Measurements from ENCODE around the gene STAB1. TPM values are rescaled to one million over a fixed set of nuclear protein-coding genes. Genes with fewer than 3 reads are reported as not detected.
"Not testable (repeated sequence)": the region's sequence is repeated elsewhere in the genome, so short reads cannot be mapped to it uniquely, and the experiment has no call there.

The STAB1 gene
- total RNA-seq, 4 donors from 2014 or later: 5.3 to 21.1 (median 14.3) TPM

DNA sequence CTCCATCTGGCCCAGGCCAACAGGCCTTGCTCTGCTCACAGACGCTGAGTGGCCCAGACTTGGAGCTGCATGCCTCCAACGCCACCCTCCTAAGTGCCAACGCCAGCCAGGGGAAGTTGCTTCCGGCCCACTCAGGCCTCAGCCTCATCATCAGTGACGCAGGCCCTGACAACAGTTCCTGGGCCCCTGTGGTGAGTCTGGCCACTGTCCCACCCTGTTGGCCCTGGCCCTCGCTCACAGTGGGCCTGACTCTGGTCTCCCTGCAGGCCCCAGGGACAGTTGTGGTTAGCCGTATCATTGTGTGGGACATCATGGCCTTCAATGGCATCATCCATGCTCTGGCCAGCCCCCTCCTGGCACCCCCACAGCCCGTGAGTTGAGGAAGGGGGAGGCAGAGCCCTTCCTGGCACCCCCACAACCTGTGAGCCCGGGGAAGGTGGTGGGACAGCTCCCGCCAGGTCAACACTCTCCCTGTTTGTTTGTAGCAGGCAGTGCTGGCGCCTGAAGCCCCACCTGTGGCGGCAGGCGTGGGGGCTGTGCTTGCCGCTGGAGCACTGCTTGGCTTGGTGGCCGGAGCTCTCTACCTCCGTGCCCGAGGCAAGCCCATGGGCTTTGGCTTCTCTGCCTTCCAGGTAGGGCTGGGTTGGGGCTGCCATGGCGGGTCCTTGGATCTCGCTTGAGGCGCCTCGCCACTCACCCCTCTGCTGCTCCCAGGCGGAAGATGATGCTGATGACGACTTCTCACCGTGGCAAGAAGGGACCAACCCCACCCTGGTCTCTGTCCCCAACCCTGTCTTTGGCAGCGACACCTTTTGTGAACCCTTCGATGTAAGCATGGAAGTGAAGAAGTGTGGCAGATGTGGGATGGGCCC, 28.5 kb downstream of the STAB1 start:
- DNase-seq (ENCODE audit: low spot score in 2 of 2): peak in 1 of 2 donors; percentile 61
- 96% methylated on average over 13 of the region's 26 CpGs for WGBS
- H3K27me3 ChIP-seq: no peaks in the 10 kb centered on the region
- no peak for TF ChIP-seq EP300 (IDR thresholded peaks at IDR 0.05)
- no peak for TF ChIP-seq POLR2AphosphoS5 (IDR thresholded peaks at IDR 0.05)
- TF ChIP-seq CTCF (IDR thresholded peaks at IDR 0.05): no peak
- no peak for TF ChIP-seq POLR2A (IDR thresholded peaks at IDR 0.05)
- peak overlapping the region; percentile 74 for H3K27ac ChIP-seq
- H3K9me3 ChIP-seq: no peaks in the 10 kb centered on the region
- H3K36me3 ChIP-seq: peaks cover 48% of the 10 kb centered on the region
- H3K4me1 ChIP-seq: peaks cover 32% of the 10 kb centered on the region
- H3K4me3 ChIP-seq: no peak overlapping the region

DNA sequence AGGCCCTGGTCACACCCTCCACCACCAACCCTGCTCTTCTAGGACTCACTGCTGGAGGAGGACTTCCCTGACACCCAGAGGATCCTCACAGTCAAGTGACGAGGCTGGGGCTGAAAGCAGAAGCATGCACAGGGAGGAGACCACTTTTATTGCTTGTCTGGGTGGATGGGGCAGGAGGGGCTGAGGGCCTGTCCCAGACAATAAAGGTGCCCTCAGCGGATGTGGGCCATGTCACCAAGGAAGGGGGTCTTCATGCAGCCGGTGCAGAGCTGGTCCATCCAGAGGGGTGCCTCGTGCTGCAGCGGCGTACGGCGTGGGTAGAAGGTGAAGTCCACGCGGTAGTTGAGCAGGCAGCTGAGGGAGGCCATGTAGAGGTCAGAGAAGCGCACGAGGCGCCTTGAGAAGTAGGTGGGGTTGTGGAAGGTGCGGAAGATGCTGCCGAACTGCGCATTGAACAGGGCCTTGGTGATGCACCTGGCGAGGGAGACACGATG, 29.2 kb downstream of the STAB1 start:
- Histone ChIP-seq H3K27ac (peak overlapping the region; percentile 74), H3K9me3 (no peaks in the 10 kb centered on the region), H3K36me3 (peaks cover 50% of the 10 kb centered on the region), H3K4me1 (peaks cover 26% of the 10 kb centered on the region), H3K27me3 (no peaks in the 10 kb centered on the region), H3K4me3 (no peak overlapping the region)
- TF ChIP-seq CTCF (IDR thresholded peaks at IDR 0.05) (no peak), EP300 (IDR thresholded peaks at IDR 0.05) (no peak), POLR2A (IDR thresholded peaks at IDR 0.05) (no peak), POLR2AphosphoS5 (IDR thresholded peaks at IDR 0.05) (no peak)
- peak in 1 of 2 donors; percentile 62 for DNase-seq (ENCODE audit: low spot score in 2 of 2)
- WGBS: 89% methylated on average over 18 of the region's 18 CpGs

- 27% methylated on average over 21 of the region's 34 CpGs for WGBS
- Histone ChIP-seq H3K4me3 (peak overlapping the region; percentile 8), H3K4me1 (peaks cover 32% of the 10 kb centered on the region), H3K36me3 (peaks cover 50% of the 10 kb centered on the region), H3K27ac (peak overlapping the region; percentile 74), H3K9me3 (no peaks in the 10 kb centered on the region), H3K27me3 (no peaks in the 10 kb centered on the region)
- TF ChIP-seq POLR2A (IDR thresholded peaks at IDR 0.05): no peak
- TF ChIP-seq CTCF (IDR thresholded peaks at IDR 0.05): no peak
- no peak for TF ChIP-seq EP300 (IDR thresholded peaks at IDR 0.05)
- no peak for TF ChIP-seq POLR2AphosphoS5 (IDR thresholded peaks at IDR 0.05)
- peak in 1 of 2 donors; percentile 73 for DNase-seq (ENCODE audit: low spot score in 2 of 2)
These were observed 29.9 kb downstream of the STAB1 start for GRCh38 chr3:52524752-52525679.

DNA sequence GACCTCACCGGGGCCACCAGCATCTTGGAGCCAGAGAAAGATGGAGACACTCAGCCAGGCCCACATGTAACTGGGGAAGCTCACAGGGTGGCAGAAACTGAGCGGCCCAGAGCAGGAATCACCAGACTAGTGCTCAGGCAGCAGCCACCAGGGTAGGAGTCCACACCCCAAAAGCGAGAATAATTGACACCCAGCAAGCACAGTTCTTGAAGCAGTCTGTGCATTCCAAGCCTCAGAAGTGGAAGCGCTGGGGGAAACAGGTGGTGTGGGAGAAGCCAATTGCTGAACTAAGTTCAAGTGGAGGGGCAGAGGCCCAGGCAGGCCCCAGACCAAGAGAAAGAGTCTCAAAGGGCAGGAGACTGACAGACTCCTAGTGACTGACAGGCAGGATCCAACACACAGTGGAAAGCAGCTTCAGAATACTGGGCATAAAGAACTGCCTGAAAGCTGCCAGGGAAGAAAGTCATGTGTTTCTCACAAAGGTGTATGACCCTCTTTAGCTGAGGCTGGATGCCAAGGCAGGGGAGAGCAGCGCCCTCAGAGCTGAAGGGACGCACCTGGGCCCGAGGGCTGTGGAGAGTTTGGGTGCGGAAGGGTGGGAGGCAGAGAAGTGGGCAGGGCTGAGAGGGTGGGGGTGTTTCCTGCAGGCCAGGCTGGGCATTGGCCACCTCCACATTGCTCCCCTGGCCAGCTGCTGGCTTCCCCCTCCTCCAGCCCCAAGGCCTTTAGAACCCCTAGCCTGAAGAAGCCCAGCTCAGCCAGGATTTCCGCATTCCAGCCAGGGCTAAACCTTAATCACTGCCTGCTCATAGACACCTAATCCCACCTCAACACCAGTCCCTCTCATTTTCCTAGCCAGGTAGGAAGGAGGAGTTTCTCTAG, 30.8 kb downstream of the STAB1 start:
- peak in 1 of 2 donors; percentile 76 for DNase-seq (ENCODE audit: low spot score in 2 of 2)
- Histone ChIP-seq H3K27ac (peak overlapping the region; percentile 74), H3K9me3 (no peaks in the 10 kb centered on the region), H3K36me3 (peaks cover 50% of the 10 kb centered on the region), H3K27me3 (no peaks in the 10 kb centered on the region), H3K4me3 (no peak overlapping the region), H3K4me1 (peaks cover 41% of the 10 kb centered on the region)
- TF ChIP-seq POLR2AphosphoS5 (IDR thresholded peaks at IDR 0.05): no peak
- no peak for TF ChIP-seq CTCF (IDR thresholded peaks at IDR 0.05)
- TF ChIP-seq POLR2A (IDR thresholded peaks at IDR 0.05): no peak
- no peak for TF ChIP-seq EP300 (IDR thresholded peaks at IDR 0.05)
- 68% methylated on average over 8 of the region's 9 CpGs for WGBS

DNA sequence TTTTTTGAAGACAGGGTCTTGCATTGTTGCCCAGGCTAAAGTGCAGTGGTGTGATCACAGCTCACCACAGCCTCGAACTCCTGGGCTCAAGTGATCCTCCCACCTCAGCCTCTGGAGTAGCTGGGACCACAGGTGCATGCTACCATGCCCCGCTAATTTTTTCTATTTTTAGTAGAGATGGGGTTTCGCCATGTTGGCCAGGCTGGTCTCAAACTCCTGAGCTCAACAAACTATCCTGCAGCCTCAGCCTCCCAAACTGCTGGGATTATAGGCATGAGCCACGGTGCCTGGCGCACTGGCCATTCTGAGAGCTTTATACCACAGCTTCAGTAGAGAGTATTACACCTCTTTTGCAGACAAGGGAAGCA, 31.5 kb downstream of the STAB1 start:
- H3K9me3 ChIP-seq; H3K27me3 ChIP-seq; DNase-seq (ENCODE audit: low spot score in 2 of 2); H3K27ac ChIP-seq; H3K4me3 ChIP-seq: not testable (repeated sequence)
- WGBS: 90% methylated on average over 5 of the region's 5 CpGs
- Histone ChIP-seq H3K36me3 (peaks cover 50% of the 10 kb centered on the region), H3K4me1 (peaks cover 48% of the 10 kb centered on the region)
